Activated naive CD4-positive, alpha-beta T cell treated with anti-CD3 and anti-CD28 coated beads, Interleukin-2, amount 50 U/mL, for 72 hours (primary cell): ENCODE data around the gene ADARB1. TPM values are rescaled to one million over a fixed set of nuclear protein-coding genes. Genes with fewer than 3 reads are reported as not detected.
A peak's percentile ranks its signal among the peaks of the same experiment; 100 is the strongest.

Experiments
- ATAC-seq, 2 donors: fragments of 150-1000 bp; cut with Tn5 transposase; 2 replicates each; pipeline ENCODE4 v1.10.0; 2021; ENCODE audit warnings: mild to moderate bottlenecking in 2 of 2, moderate library complexity in 2 of 2
- DNase-seq, 2 donors: peaks; one replicate each; pipeline ENCODE4 v3.0.0; 2021 to 2022; ENCODE audit warnings: low spot score in 2 of 2
- H3K27ac Mint-ChIP-seq, 2 donors: one replicate each; pipeline ENCODE4 v1.8.0; 2022; ENCODE audit warnings: mild to moderate bottlenecking in 2 of 2, mixed read lengths in 2 of 2
- H3K36me3 Mint-ChIP-seq, 2 donors: one replicate each; pipeline ENCODE4 v1.8.0; 2022; ENCODE audit warnings: mixed read lengths in 2 of 2
- H3K9me3 Mint-ChIP-seq, 2 donors: one replicate each; pipeline ENCODE4 v1.8.0; 2022; ENCODE audit warnings: mixed read lengths in 2 of 2
- total RNA-seq, 2 donors: library from RNA; stranded (reverse); gene quantifications; one replicate each; pipeline ENCODE4 v1.2.3, GENCODE V29; 2022

The ADARB1 gene
- total RNA-seq, 2 donors from 2014 or later, result 24.4 to 37.4 TPM

- Mint-ChIP-seq H3K9me3 (no peaks in the 10 kb centered on the region), H3K27ac (no peak overlapping the region), H3K36me3 (no peaks in the 10 kb centered on the region)
- DNase-seq (no peak), ATAC-seq (no peak)
Measured at GRCh38 chr21:45164124-45164511, 89.7 kb downstream of the ADARB1 start.

- ATAC-seq, result no peak
- no peak overlapping the region for H3K27ac Mint-ChIP-seq
- no peaks in the 10 kb centered on the region for H3K36me3 Mint-ChIP-seq
- no peak for DNase-seq
- no peaks in the 10 kb centered on the region for H3K9me3 Mint-ChIP-seq
Measured at GRCh38 chr21:45164838-45165237, 90.5 kb downstream of the ADARB1 start.

GRCh38 chr21:45166931-45167330 is 92.6 kb downstream of the ADARB1 start:
- DNase-seq, result no peak
- ATAC-seq, result no peak

GRCh38 chr21:45167796-45168222 is 93.4 kb downstream of the ADARB1 start:
- DNase-seq, result no peak
- no peak for ATAC-seq
- H3K27ac Mint-ChIP-seq, result no peak overlapping the region
- no peaks in the 10 kb centered on the region for H3K9me3 Mint-ChIP-seq
- no peaks in the 10 kb centered on the region for H3K36me3 Mint-ChIP-seq

More at GRCh38 chr21:45166931-45167330, 92.6 kb downstream of the ADARB1 start:
- Mint-ChIP-seq H3K27ac (no peak overlapping the region), H3K36me3 (no peaks in the 10 kb centered on the region), H3K9me3 (no peaks in the 10 kb centered on the region)

DNA sequence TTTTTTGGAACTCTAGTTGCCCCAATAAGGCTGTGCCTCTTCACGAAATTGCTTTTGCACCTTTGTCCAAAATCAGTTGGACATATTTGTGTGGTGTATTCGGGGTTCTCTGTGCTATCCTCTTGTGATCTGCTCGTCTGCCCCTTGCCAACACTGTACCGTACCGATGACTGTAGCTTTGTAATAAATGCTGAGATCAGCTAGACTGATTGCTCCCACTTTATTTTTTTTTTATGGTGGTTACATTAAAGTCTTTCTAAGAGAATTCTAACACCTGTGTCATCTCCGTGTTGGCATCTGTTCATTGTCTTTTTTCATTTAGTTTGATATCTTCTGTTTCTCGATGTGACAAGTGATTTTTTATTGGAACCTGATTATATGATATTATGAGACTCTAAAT is 94.1 kb downstream of the ADARB1 start:
- no peaks in the 10 kb centered on the region for H3K9me3 Mint-ChIP-seq
- DNase-seq (no peak), ATAC-seq (no peak)
- H3K36me3 Mint-ChIP-seq, result no peaks in the 10 kb centered on the region
- H3K27ac Mint-ChIP-seq, result no peak overlapping the region

- DNase-seq (no peak), ATAC-seq (no peak)
- Mint-ChIP-seq H3K27ac (no peak overlapping the region), H3K9me3 (no peaks in the 10 kb centered on the region), H3K36me3 (no peaks in the 10 kb centered on the region)
Measured at GRCh38 chr21:45169001-45169400, 94.6 kb downstream of the ADARB1 start.

DNA sequence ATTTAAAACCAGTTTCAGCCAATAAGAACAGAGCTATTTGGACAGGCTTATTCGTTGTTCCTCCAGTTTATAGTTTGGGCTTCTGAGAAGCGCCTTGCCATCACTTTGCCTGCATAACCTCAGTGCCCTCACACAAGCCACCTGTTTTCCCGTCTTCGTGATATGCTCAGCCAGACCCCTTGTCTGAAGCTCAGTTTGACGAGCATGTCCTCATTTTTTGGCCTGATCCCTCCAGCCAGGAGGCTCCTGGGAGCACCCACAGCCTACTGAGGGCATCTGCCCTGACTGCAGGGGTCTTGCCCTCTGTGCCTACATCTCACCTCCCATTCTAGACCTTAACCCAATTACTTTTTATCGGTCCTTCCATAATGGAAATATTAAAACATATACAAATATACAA is 95.3 kb downstream of the ADARB1 start:
- Mint-ChIP-seq H3K27ac (no peak overlapping the region), H3K9me3 (no peaks in the 10 kb centered on the region), H3K36me3 (no peaks in the 10 kb centered on the region)
- ATAC-seq (no peak), DNase-seq (no peak)

- DNase-seq, result no peak
- no peak for ATAC-seq
- H3K36me3 Mint-ChIP-seq, result no peaks in the 10 kb centered on the region
- no peaks in the 10 kb centered on the region for H3K9me3 Mint-ChIP-seq
- no peak overlapping the region for H3K27ac Mint-ChIP-seq
Measured at GRCh38 chr21:45170987-45171386, 96.6 kb downstream of the ADARB1 start.

DNA sequence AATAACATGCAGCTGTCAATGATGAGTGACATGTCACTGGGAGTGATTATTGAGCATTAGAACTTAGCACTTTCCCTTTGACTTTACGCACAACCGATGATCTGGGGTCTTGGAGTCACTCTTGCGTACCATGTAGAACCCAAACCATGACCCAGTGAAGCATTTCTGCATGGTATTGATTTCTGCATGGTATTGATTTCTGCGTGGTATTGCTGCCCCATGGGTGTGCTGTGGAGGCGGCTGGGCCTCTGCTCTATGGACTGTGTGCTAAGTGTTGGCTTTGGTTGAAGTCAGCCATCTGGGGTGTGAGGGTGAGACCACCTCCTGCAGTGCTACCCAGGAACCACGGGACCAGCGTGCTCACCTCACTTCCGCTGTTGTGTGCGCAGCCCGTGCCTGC is 98.0 kb downstream of the ADARB1 start:
- ATAC-seq, result no peak
- Mint-ChIP-seq H3K9me3 (no peaks in the 10 kb centered on the region), H3K27ac (no peak overlapping the region), H3K36me3 (no peaks in the 10 kb centered on the region)
- no peak for DNase-seq

- no peak for DNase-seq
Measured at GRCh38 chr21:45175326-45176095, 101.1 kb downstream of the ADARB1 start.

GRCh38 chr21:45176141-45176540 is 101.8 kb downstream of the ADARB1 start:
- no peak for DNase-seq
- Mint-ChIP-seq H3K36me3 (no peaks in the 10 kb centered on the region), H3K9me3 (no peaks in the 10 kb centered on the region), H3K27ac (no peak overlapping the region)
- no peak for ATAC-seq

More at GRCh38 chr21:45175326-45176095, 101.1 kb downstream of the ADARB1 start:
- Mint-ChIP-seq H3K9me3 (no peaks in the 10 kb centered on the region), H3K27ac (no peak overlapping the region), H3K36me3 (no peaks in the 10 kb centered on the region)
- ATAC-seq, result no peak

GRCh38 chr21:45177039-45177438 is 102.7 kb downstream of the ADARB1 start:
- H3K9me3 Mint-ChIP-seq, result no peaks in the 10 kb centered on the region
- peaks cover 0 to 4% of the 10 kb centered on the region in 2 donors for H3K36me3 Mint-ChIP-seq

DNA sequence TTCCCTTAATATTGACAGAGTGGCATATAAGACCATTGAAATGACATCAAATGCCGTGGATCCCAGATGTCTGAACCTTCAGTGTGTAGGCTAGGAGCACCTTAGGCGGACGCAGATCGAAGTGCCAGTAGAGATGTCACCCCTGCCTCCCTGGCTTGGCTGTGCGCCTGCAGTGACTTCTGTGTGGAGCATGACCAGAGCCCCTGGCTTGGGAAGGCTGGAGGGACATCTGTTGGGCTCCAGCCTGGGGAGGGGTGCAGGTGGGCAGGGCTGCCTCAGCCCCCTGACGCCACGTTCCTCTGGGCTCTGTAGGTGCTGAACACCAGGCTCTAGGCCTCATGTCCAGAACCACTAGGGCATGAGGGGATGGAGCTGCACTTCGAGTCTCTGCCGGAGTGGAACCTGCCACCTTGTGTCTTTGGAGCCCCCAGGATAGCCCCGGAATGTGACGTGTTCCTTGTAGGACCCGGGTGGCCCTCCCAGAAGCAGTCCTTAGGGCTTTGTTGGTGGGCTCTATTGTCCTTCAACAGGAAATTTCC is 103.8 kb downstream of the ADARB1 start:
- Mint-ChIP-seq H3K27ac (no peak overlapping the region), H3K36me3 (peaks cover 0 to 4% of the 10 kb centered on the region in 2 donors), H3K9me3 (no peaks in the 10 kb centered on the region)
- ATAC-seq, result no peak
- no peak for DNase-seq

More at GRCh38 chr21:45177039-45177438, 102.7 kb downstream of the ADARB1 start:
- ATAC-seq, result no peak
- no peak for DNase-seq
- peak overlapping the region in 1 of 2 donors; percentile 10 for H3K27ac Mint-ChIP-seq

- no peak for ATAC-seq
- Mint-ChIP-seq H3K36me3 (peaks cover 0 to 4% of the 10 kb centered on the region in 2 donors), H3K9me3 (no peaks in the 10 kb centered on the region), H3K27ac (no peak overlapping the region)
- DNase-seq, result no peak
Measured at GRCh38 chr21:45178971-45179370, 104.6 kb downstream of the ADARB1 start.

DNA sequence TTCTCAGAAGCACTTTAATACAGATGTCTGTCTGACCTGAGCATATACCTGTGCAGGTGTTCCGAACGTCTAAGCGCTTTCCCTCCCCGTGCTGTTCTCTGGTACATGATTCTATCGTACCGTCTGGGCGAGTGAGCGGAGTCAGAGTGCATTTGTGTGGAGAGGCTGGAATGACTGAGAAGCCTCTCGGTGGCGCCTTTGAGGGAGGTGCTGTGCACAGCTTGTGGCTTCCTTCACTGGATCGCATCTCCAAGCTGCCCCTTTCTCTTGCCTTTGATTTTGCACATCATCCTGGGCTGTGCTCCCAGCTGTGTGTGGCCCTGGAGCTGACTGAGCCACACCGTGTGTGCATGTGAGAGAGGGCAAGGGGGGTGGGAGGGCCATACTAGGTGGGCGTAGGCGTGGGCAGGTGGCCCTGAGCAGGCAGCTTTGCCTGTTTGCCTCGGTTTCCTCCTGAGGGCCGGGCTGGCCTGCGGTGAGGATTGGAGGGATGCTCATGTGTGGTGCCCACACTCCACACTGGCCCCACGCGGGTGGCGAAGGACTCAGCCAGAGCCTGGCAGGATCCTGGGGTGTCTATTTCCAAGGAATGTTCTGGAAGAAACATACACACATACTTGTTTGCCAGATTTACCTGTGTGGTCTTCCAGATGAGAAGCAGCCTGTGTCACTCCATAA is 105.3 kb downstream of the ADARB1 start:
- Mint-ChIP-seq H3K36me3 (peaks cover 1 to 5% of the 10 kb centered on the region in 2 donors), H3K27ac (no peak overlapping the region), H3K9me3 (no peaks in the 10 kb centered on the region)
- DNase-seq (no peak), ATAC-seq (no peak)

DNA sequence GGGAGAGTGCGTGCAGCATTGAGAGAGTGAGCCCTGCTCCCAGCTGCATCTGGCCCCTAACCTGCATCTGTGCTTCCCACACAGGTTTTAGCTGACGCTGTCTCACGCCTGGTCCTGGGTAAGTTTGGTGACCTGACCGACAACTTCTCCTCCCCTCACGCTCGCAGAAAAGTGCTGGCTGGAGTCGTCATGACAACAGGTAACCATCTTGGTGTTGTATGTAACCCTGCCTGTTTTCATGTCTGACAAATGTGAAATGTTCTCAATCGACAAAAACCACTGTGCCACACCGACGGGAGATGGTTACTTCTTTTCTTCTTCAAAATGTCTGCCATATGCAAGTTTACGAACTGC is 105.8 kb downstream of the ADARB1 start:
- Mint-ChIP-seq H3K9me3 (no peaks in the 10 kb centered on the region), H3K27ac (no peak overlapping the region), H3K36me3 (peaks cover 6 to 10% of the 10 kb centered on the region in 2 donors)
- ATAC-seq (no peak), DNase-seq (no peak)

DNA sequence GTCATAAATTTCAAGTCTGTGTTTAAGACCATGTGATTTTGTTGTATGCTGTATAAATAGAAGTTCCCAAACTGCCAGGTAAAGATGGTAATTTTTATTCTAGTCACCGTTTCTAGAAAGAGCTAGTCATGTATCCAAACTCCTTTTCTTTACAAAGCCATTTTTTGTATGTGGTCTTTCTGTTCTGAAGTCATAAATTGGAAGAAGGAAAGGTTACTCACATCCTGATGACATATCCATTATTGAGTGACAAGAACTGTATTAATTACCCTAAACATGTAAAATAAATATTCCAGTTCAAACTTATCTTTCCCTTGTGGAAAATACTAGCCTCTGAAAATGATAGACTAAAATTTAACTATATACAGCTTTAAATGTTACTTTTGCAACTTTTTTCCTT is 108.6 kb downstream of the ADARB1 start:
- H3K27ac Mint-ChIP-seq, result no peak overlapping the region
- peaks cover 10 to 17% of the 10 kb centered on the region in 2 donors for H3K9me3 Mint-ChIP-seq
- ATAC-seq, result no peak
- peaks cover 34 to 37% of the 10 kb centered on the region in 2 donors for H3K36me3 Mint-ChIP-seq
- no peak for DNase-seq
